K562 (cell line): ENCODE measurements around the gene PRPSAP1. TPM values are rescaled to one million over a fixed set of nuclear protein-coding genes. Genes with fewer than 3 reads are reported as not detected.

Experiments
- BRD9 ChIP-seq: fragments of 450-650 bp; IDR thresholded peaks from 2 replicates; pipeline ENCODE4 v1.6.1; 2018; ENCODE audit warnings: low read depth; ENCODE audit not compliant: partially characterized antibody
- CSDE1 ChIP-seq, 2 experiments: fragments of 450-650 bp; IDR thresholded peaks; 2 replicates each; pipeline ENCODE4 v1.6.1; 2016; ENCODE audit warnings: mild to moderate bottlenecking in 1 of 2
- DACH1 ChIP-seq: fragments of 450-650 bp; IDR thresholded peaks from 2 replicates; pipeline ENCODE4 v1.6.1; 2018; ENCODE audit not compliant: partially characterized antibody
- FOXP1 ChIP-seq: sonication (generic); formaldehyde crosslinking; IDR thresholded peaks from 2 replicates; pipeline ENCODE4 v1.8.0; 2022; ENCODE audit warnings: mild to moderate bottlenecking, missing genetic modification reagents
- GATAD2A ChIP-seq: fragments of 450-650 bp; IDR thresholded peaks from 2 replicates; pipeline ENCODE4 v1.6.1; 2017
- GTF2E2 ChIP-seq: fragments of 200-800 bp; sonication (Bioruptor generic); IDR thresholded peaks from 2 replicates; pipeline ENCODE4 v1.6.1; 2016; ENCODE audit warnings: missing genetic modification characterization, missing compliant biosample characterization
- HDAC2 ChIP-seq: fragments of 450-650 bp; IDR thresholded peaks from 2 replicates; pipeline ENCODE4 v1.6.1; 2016; ENCODE audit warnings: mild to moderate bottlenecking
- HOXB6 ChIP-seq: fragments of 250-450 bp; sonication (Bioruptor Pico); IDR thresholded peaks from 2 replicates; pipeline ENCODE4 v1.5.1; 2022; ENCODE audit warnings: mild to moderate bottlenecking, borderline replicate concordance
- KDM4B ChIP-seq, 2 experiments: fragments of 450-650 bp in 1 of 2; sonication (generic) in 1 of 2; IDR thresholded peaks; 2 replicates each; pipeline ENCODE4 v1.6.1; 2016 to 2017; ENCODE audit warnings: borderline replicate concordance in 2 of 2, antibody characterized with exemption in 1 of 2, low read depth in 1 of 2, mild to moderate bottlenecking in 1 of 2
- KDM5B ChIP-seq: fragments of 200-600 bp; sonication (generic); IDR thresholded peaks from 2 replicates; pipeline ENCODE4 v1.6.1; 2012; ENCODE audit warnings: low read depth, mild to moderate bottlenecking, moderate library complexity, low read length, control low read depth, inconsistent platforms; ENCODE audit not compliant: insufficient replicate concordance
- MED1 ChIP-seq: sonication (generic); formaldehyde crosslinking; IDR thresholded peaks from 2 replicates; pipeline ENCODE4 v1.8.1; 2023; ENCODE audit warnings: missing genetic modification reagents, borderline replicate concordance
- MYNN ChIP-seq, 2 experiments: sonication (generic); formaldehyde crosslinking in 1 of 2; IDR thresholded peaks; 2 replicates each; pipeline versions ENCODE4 v1.5.0 to v1.6.1; 2016 to 2020; ENCODE audit warnings: antibody characterized with exemption in 1 of 2, missing genetic modification reagents in 1 of 2
- NONO ChIP-seq, 2 experiments: fragments of 200-400 bp in 1 of 2; fragments of 450-650 bp in 1 of 2; formaldehyde crosslinking in 1 of 2; IDR thresholded peaks; 2 replicates each; pipeline ENCODE4 v1.6.1; 2017; ENCODE audit warnings: low read depth in 2 of 2, mild to moderate bottlenecking in 2 of 2, moderate library complexity in 2 of 2, low read length in 1 of 2
- NR1H2 ChIP-seq: sonication (generic); formaldehyde crosslinking; IDR thresholded peaks from 2 replicates; pipeline ENCODE4 v1.4.0; 2020; ENCODE audit warnings: mild to moderate bottlenecking, missing genetic modification reagents
- POLR2G ChIP-seq: fragments of 200-400 bp; formaldehyde crosslinking; IDR thresholded peaks from 2 replicates; pipeline ENCODE4 v1.6.1; 2017; ENCODE audit warnings: low read depth, mild to moderate bottlenecking, antibody characterized with exemption, low read length, moderate library complexity
- POLR2H ChIP-seq: IDR thresholded peaks from 2 replicates; pipeline ENCODE4 v1.6.1; 2016; ENCODE audit warnings: missing genetic modification characterization, low read depth, mild to moderate bottlenecking, control low read depth, missing compliant biosample characterization, moderate library complexity
- POLR3G ChIP-seq: IDR thresholded peaks from 2 replicates; pipeline ENCODE4 v1.6.1; 2011; ENCODE audit not compliant: insufficient read length, insufficient replicate concordance; ENCODE audit errors: extremely low read depth
- PYGO2 ChIP-seq: fragments of 450-650 bp; IDR thresholded peaks from 2 replicates; pipeline ENCODE4 v1.6.1; 2016; ENCODE audit warnings: mild to moderate bottlenecking, missing genetic modification characterization, moderate library complexity, missing compliant biosample characterization
- SMARCA4 ChIP-seq: fragments of 450-650 bp; IDR thresholded peaks from 2 replicates; pipeline ENCODE4 v1.6.1; 2016
- SREBF1 ChIP-seq: fragments of 150-350 bp; IDR thresholded peaks from 2 replicates; pipeline ENCODE4 v1.6.1; 2014; ENCODE audit warnings: antibody characterized with exemption, low read depth, low read length, borderline replicate concordance
- TRIM28 ChIP-seq: fragments of 450-650 bp; IDR thresholded peaks from 2 replicates; pipeline ENCODE4 v1.6.1; 2017
- ZNF175 ChIP-seq: fragments of 200-800 bp; sonication (Bioruptor generic); IDR thresholded peaks from 2 replicates; pipeline ENCODE4 v1.6.1; 2016; ENCODE audit warnings: low read depth, mild to moderate bottlenecking, missing genetic modification characterization, missing compliant biosample characterization
- ZNF444 ChIP-seq: fragments of 250-450 bp; sonication (Bioruptor Pico); IDR thresholded peaks from 2 replicates; pipeline ENCODE4 v1.4.0; 2020; ENCODE audit warnings: mild to moderate bottlenecking, moderate library complexity
- ZNF699 ChIP-seq: fragments of 250-450 bp; sonication (Bioruptor Pico); IDR thresholded peaks from 2 replicates; pipeline ENCODE4 v1.8.0; 2021; ENCODE audit warnings: mild to moderate bottlenecking, moderate library complexity; ENCODE audit not compliant: insufficient replicate concordance
- polyA plus RNA-seq, 8 experiments: library from polyadenylated mRNA; depleted of rRNA in 4 of 8; stranded (reverse) in 5 of 8; unstranded in 3 of 8; fragments of >200 nt; fragmentation: Nextera tagmentation in 2 of 8; fragmentation: Illumina TruSeq in 1 of 8; extraction: Ambion mirVana in 2 of 8; extraction: Trizol in 1 of 8; gene quantifications; 2 replicates each; pipeline versions ENCODE4 v1.2.1 to v1.2.3, GENCODE V29; 2011 to 2014; ENCODE audit warnings: inconsistent platforms in 1 of 8, missing spikeins in 1 of 8
- total RNA-seq, 7 experiments: library from RNA; depleted of rRNA in 6 of 7; stranded (reverse); fragments of >200 nt in 6 of 7; fragmentation: Illumina TruSeq in 2 of 7; extraction: Trizol in 2 of 7; gene quantifications; 2 replicates each; pipeline versions ENCODE4 v1.2.1 to v1.2.3, GENCODE V29; 2011 to 2021; ENCODE audit warnings: low replicate concordance in 1 of 7
- TF ChIP-seq, protein P1 (sequence below): sonication (generic); formaldehyde crosslinking; IDR thresholded peaks from 2 replicates; pipeline ENCODE4 v1.8.0; 2022; ENCODE audit warnings: mild to moderate bottlenecking, missing genetic modification reagents
- TF ChIP-seq, protein P2 (sequence below): sonication (generic); formaldehyde crosslinking; IDR thresholded peaks from 2 replicates; pipeline ENCODE4 v1.8.1; 2022; ENCODE audit warnings: missing genetic modification reagents
- TF ChIP-seq, protein P3 (sequence below): fragments of 450-650 bp; IDR thresholded peaks from 2 replicates; pipeline ENCODE4 v1.6.1; 2014; ENCODE audit warnings: low read depth, mild to moderate bottlenecking, moderate library complexity, borderline replicate concordance

The PRPSAP1 gene
- total and polyA plus RNA-seq, 9 of the 15 experiments (the other 6 are each of a cell fraction or from before 2014, with no cell fraction given) = 21.9 to 77.1 (median 40.8) TPM

DNA sequence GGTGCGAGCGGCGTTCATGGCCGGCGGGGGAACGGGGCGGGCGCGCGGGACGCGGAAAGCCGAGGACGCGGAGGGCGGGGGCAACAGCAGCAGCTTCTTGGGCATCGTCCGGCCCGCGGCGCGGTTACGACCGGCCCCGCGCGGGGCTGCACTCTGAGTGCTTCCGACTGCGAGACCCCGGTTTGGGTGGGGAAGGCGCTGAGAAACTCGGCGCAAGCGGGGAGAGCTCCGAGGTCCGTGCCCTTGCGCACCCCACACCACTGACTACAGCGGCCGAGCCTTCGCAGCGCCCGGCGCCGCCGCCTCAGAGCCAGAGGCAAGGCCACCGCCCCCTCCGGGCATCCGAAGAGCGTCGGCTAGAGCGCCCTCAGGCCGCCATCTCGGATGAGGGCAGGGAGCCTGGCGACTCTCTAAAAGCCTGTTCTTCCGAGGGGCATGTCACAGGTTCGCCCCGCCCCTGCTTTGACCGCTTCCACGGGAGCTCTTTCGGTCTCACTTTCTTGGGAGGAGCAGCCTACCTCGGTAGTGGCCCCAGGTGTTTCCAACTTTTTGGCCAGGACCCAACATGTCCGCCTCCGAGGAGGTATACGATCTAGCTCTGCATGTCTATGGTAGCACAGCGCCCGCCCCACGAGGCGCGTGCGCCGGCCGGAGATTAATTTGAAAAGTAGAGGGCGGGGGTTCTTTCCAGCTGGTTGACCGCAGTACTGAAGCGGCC is at the start of gene PRPSAP1 (continued):
- peak in 1 of 2 experiments; percentile 72; a peak in 2 of 4 replicates for TF ChIP-seq NONO (IDR thresholded peaks at IDR 0.05; ENCODE audit: low read depth in 2 of 2, low read length in 1 of 2)
- TF ChIP-seq NR1H2 (CRISPR knock-in tag) = no peak
- TF ChIP-seq TRIM28 = no peak
- TF ChIP-seq, protein P1, sequence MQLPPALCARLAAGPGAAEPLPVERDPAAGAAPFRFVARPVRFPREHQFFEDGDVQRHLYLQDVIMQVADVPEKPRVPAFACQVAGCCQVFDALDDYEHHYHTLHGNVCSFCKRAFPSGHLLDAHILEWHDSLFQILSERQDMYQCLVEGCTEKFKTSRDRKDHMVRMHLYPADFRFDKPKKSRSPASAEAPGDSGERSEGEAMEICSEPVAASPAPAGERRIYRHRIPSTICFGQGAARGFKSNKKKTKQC = peak; percentile 11; the same call in 1 of the 2 replicates
- TF ChIP-seq HDAC2 = 0 out of 2 replicates have a peak, but pooled peaks have one; percentile 68
- TF ChIP-seq ZNF444 (CRISPR knock-in tag) = no peak
- TF ChIP-seq BRD9 = peak; percentile 25
- no peak for TF ChIP-seq PYGO2 (tag)
- TF ChIP-seq POLR2G = peak; percentile 97
- TF ChIP-seq, protein P2, sequence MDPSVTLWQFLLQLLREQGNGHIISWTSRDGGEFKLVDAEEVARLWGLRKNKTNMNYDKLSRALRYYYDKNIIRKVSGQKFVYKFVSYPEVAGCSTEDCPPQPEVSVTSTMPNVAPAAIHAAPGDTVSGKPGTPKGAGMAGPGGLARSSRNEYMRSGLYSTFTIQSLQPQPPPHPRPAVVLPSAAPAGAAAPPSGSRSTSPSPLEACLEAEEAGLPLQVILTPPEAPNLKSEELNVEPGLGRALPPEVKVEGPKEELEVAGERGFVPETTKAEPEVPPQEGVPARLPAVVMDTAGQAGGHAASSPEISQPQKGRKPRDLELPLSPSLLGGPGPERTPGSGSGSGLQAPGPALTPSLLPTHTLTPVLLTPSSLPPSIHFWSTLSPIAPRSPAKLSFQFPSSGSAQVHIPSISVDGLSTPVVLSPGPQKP (CRISPR knock-in tag) = no peak
- TF ChIP-seq DACH1 = peak; percentile 94
- TF ChIP-seq KDM5B = peak; percentile 90
- no peak for TF ChIP-seq GATAD2A
- 0 out of 2 replicates have a peak, but pooled peaks have one; percentile 5 for TF ChIP-seq FOXP1 (CRISPR knock-in tag)
- no peak for TF ChIP-seq KDM4B (IDR thresholded peaks at IDR 0.05; ENCODE audit: borderline replicate concordance in 2 of 2, low read depth in 1 of 2)
- TF ChIP-seq SMARCA4 = no peak
- TF ChIP-seq CSDE1 (IDR thresholded peaks at IDR 0.05) = peak in 1 of 2 experiments; percentile 98; a peak in 2 of 4 replicates
- no peak for TF ChIP-seq HOXB6 (CRISPR knock-in tag)
- peak; percentile 76; the same call in 1 of the 2 replicates for TF ChIP-seq POLR2H (tag)
- no peak for TF ChIP-seq ZNF699
- peak; percentile 82; the same call in 1 of the 2 replicates for TF ChIP-seq ZNF175
- no peak; the same call in 1 of the 2 replicates for TF ChIP-seq SREBF1
- no peak for TF ChIP-seq POLR3G
- TF ChIP-seq, protein P3, sequence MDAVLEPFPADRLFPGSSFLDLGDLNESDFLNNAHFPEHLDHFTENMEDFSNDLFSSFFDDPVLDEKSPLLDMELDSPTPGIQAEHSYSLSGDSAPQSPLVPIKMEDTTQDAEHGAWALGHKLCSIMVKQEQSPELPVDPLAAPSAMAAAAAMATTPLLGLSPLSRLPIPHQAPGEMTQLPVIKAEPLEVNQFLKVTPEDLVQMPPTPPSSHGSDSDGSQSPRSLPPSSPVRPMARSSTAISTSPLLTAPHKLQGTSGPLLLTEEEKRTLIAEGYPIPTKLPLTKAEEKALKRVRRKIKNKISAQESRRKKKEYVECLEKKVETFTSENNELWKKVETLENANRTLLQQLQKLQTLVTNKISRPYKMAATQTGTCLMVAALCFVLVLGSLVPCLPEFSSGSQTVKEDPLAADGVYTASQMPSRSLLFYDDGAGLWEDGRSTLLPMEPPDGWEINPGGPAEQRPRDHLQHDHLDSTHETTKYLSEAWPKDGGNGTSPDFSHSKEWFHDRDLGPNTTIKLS = peak; percentile 99
- no peak for TF ChIP-seq MED1
- TF ChIP-seq MYNN (IDR thresholded peaks at IDR 0.05) = no peak
- TF ChIP-seq MYNN (CRISPR knock-in tag; IDR thresholded peaks at IDR 0.05) = no peak
- TF ChIP-seq GTF2E2 = 0 out of 2 replicates have a peak, but pooled peaks have one; percentile 75
